ENCODE data around the gene GCNA. TPM values are rescaled to one million over a fixed set of nuclear protein-coding genes. Genes with fewer than 3 reads are reported as not detected.

Gene GCNA
- total RNA-seq, 1 experiment from 2014 or later: 0.98 TPM

DNA sequence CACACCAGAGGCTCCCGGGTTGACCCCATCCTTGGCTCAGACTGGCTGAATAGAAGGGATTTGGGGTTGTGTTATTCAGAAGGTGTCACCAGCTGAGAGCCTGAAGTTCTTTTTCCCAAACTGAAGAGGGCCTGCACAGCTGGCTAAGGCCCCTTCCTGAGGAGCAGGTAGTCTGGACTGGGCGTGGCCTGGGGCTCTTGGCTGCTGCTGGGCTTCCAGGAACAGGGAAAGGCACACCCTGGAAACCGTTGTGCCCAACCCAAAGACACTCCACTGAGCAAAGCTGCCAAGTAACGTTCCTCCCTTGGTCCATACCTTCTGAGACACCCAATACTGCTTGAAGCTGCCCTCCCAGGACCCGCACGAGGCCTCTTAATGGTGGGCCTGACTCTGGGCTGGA is 48.3 kb downstream of the GCNA start:
- no peaks in the 10 kb centered on the region for H3K27me3 ChIP-seq (ENCODE audit: insufficient read depth, low read length)
- ChIA-PET CTCF (no interaction called here), POLR2A (no interaction called here), RAD21 (ENCODE audit: low non-redundant PET in 1 of 2, low total read pairs in 2 of 2, uncharacterized antibody in 2 of 2, unreplicated experiment in 2 of 2) (no interaction called here)
- H3K9ac ChIP-seq (ENCODE audit: low read length): no peak overlapping the region
- no peaks in the 10 kb centered on the region for H3K36me3 ChIP-seq (ENCODE audit: control insufficient read depth in 1 of 2, insufficient read depth in 2 of 2, low read length in 2 of 2)
- no peaks in the 10 kb centered on the region for H4K20me1 ChIP-seq (ENCODE audit: insufficient read depth)
- H3K4me3 ChIP-seq (replicated peaks in 1 of 2; ENCODE audit: low read depth in 1 of 2, low read length in 2 of 2): no peak overlapping the region
- H3K4me2 ChIP-seq (ENCODE audit: low read length): no peak overlapping the region
- H3K79me2 ChIP-seq (ENCODE audit: insufficient read depth, low read length): no peaks in the 10 kb centered on the region
- H3K9me2 ChIP-seq (ENCODE audit: insufficient read depth): no peaks in the 10 kb centered on the region
- BruUV-seq (replicated peaks): no TSS peak
- no peaks in the 10 kb centered on the region for H3K9me3 ChIP-seq (ENCODE audit: control insufficient read depth in 1 of 2, insufficient read depth in 1 of 2, low read depth in 1 of 2, low read length in 2 of 2)
- H3K27ac ChIP-seq (ENCODE audit: low read depth, low read length): no peak overlapping the region
- ATAC-seq: no peak
- DNase-seq (ENCODE audit: low read depth, low spot score): no peak
- H3K4me1 ChIP-seq (ENCODE audit: control insufficient read depth in 1 of 2, insufficient read depth in 2 of 2, low read length in 2 of 2): peaks cover 9 to 19% of the 10 kb centered on the region in 2 experiments
- intact Hi-C loops (cut with micrococcal nuclease): no loop called here
- H2AFZ ChIP-seq (ENCODE audit: low read depth, low read length, poor library complexity, severe bottlenecking): no peak overlapping the region
- no peak for TF ChIP-seq POLR2AphosphoS5 (IDR thresholded peaks at IDR 0.05; ENCODE audit: low read depth, low read length)
- TF ChIP-seq ZNF274 (IDR thresholded peaks at IDR 0.05; ENCODE audit: low read depth, low read length): no peak
- TF ChIP-seq ZBTB33 (IDR thresholded peaks at IDR 0.05; ENCODE audit: extremely low read depth, insufficient replicate concordance, low read length): no peak
- no peak for TF ChIP-seq RAD21 (IDR thresholded peaks at IDR 0.05; ENCODE audit: low read depth)
- no peak for TF ChIP-seq JUND (IDR thresholded peaks at IDR 0.05)
- no peak for TF ChIP-seq TCF7L2 (IDR thresholded peaks at IDR 0.05; ENCODE audit: borderline replicate concordance, extremely low read depth, insufficient read depth, insufficient read length)
- no peak for TF ChIP-seq EZH2 (IDR thresholded peaks at IDR 0.05)

Measured in HCT116 (cell line).